ENCODE measurements around the gene LSM14A.
A peak's percentile ranks its signal among the peaks of the same experiment; 100 is the strongest.

Gene LSM14A

DNA sequence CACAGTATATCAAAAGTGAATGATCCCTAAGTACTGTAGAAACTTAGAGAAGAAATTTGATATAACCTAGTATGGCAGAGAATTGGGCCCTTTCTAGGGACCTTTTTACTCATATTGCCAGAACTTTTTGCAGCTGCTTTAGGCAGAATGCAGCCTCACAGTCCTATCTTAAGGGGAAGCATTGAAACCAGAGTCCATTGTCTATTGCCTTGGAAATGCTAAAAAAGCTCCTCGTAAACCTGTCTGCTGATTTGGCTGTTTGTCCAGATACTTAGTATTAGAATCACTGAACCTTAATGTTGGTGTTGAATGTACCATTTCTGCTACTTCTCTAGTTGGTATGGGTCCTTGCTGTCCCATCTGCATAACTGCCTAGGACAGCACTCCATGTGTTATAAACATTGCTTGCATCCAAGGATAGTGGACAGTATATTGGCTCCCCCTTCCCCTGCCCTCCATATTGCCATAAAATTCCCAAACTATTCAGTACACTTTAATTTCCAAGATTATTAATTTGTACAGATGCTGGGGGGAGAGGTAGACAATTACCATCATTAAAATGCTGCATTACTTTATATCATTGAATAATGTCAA lies 36.1 kb downstream of the LSM14A start (continued):
- TF ChIP-seq, protein P1, sequence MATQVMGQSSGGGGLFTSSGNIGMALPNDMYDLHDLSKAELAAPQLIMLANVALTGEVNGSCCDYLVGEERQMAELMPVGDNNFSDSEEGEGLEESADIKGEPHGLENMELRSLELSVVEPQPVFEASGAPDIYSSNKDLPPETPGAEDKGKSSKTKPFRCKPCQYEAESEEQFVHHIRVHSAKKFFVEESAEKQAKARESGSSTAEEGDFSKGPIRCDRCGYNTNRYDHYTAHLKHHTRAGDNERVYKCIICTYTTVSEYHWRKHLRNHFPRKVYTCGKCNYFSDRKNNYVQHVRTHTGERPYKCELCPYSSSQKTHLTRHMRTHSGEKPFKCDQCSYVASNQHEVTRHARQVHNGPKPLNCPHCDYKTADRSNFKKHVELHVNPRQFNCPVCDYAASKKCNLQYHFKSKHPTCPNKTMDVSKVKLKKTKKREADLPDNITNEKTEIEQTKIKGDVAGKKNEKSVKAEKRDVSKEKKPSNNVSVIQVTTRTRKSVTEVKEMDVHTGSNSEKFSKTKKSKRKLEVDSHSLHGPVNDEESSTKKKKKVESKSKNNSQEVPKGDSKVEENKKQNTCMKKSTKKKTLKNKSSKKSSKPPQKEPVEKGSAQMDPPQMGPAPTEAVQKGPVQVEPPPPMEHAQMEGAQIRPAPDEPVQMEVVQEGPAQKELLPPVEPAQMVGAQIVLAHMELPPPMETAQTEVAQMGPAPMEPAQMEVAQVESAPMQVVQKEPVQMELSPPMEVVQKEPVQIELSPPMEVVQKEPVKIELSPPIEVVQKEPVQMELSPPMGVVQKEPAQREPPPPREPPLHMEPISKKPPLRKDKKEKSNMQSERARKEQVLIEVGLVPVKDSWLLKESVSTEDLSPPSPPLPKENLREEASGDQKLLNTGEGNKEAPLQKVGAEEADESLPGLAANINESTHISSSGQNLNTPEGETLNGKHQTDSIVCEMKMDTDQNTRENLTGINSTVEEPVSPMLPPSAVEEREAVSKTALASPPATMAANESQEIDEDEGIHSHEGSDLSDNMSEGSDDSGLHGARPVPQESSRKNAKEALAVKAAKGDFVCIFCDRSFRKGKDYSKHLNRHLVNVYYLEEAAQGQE (tag by site-specific recombination; IDR thresholded peaks at IDR 0.05): no peak
- no peak for TF ChIP-seq ZNF140 (tag by site-specific recombination; IDR thresholded peaks at IDR 0.05)
- TF ChIP-seq, protein P2, sequence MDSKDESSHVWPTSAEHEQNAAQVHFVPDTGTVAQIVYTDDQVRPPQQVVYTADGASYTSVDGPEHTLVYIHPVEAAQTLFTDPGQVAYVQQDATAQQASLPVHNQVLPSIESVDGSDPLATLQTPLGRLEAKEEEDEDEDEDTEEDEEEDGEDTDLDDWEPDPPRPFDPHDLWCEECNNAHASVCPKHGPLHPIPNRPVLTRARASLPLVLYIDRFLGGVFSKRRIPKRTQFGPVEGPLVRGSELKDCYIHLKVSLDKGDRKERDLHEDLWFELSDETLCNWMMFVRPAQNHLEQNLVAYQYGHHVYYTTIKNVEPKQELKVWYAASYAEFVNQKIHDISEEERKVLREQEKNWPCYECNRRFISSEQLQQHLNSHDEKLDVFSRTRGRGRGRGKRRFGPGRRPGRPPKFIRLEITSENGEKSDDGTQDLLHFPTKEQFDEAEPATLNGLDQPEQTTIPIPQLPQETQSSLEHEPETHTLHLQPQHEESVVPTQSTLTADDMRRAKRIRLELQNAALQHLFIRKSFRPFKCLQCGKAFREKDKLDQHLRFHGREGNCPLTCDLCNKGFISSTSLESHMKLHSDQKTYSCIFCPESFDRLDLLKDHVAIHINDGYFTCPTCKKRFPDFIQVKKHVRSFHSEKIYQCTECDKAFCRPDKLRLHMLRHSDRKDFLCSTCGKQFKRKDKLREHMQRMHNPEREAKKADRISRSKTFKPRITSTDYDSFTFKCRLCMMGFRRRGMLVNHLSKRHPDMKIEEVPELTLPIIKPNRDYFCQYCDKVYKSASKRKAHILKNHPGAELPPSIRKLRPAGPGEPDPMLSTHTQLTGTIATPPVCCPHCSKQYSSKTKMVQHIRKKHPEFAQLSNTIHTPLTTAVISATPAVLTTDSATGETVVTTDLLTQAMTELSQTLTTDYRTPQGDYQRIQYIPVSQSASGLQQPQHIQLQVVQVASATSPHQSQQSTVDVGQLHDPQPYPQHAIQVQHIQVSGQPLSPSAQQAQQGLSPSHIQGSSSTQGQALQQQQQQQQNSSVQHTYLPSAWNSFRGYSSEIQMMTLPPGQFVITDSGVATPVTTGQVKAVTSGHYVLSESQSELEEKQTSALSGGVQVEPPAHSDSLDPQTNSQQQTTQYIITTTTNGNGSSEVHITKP (tag by site-specific recombination; IDR thresholded peaks at IDR 0.05): 0 out of 2 replicates have a peak, but pooled peaks have one; percentile 22
- TF ChIP-seq, protein P3, sequence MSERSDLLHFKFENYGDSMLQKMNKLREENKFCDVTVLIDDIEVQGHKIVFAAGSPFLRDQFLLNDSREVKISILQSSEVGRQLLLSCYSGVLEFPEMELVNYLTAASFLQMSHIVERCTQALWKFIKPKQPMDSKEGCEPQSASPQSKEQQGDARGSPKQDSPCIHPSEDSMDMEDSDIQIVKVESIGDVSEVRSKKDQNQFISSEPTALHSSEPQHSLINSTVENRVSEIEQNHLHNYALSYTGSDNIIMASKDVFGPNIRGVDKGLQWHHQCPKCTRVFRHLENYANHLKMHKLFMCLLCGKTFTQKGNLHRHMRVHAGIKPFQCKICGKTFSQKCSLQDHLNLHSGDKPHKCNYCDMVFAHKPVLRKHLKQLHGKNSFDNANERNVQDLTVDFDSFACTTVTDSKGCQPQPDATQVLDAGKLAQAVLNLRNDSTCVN (tag by site-specific recombination; optimal IDR thresholded peaks at IDR 0.05): no peak
- TF ChIP-seq ZNF530 (tag by site-specific recombination; IDR thresholded peaks at IDR 0.05; ENCODE audit: low read depth): no peak
- no peak for TF ChIP-seq ZNF558 (tag by site-specific recombination; IDR thresholded peaks at IDR 0.05)
- TF ChIP-seq, protein P4, sequence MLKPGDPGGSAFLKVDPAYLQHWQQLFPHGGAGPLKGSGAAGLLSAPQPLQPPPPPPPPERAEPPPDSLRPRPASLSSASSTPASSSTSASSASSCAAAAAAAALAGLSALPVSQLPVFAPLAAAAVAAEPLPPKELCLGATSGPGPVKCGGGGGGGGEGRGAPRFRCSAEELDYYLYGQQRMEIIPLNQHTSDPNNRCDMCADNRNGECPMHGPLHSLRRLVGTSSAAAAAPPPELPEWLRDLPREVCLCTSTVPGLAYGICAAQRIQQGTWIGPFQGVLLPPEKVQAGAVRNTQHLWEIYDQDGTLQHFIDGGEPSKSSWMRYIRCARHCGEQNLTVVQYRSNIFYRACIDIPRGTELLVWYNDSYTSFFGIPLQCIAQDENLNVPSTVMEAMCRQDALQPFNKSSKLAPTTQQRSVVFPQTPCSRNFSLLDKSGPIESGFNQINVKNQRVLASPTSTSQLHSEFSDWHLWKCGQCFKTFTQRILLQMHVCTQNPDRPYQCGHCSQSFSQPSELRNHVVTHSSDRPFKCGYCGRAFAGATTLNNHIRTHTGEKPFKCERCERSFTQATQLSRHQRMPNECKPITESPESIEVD (tag by site-specific recombination; IDR thresholded peaks at IDR 0.05): no peak
- TF ChIP-seq ZNF302 (tag by site-specific recombination; IDR thresholded peaks at IDR 0.05; ENCODE audit: low read depth): no peak
- peak; percentile 60; the same call in 1 of the 2 replicates for TF ChIP-seq ZBTB48 (tag by site-specific recombination; IDR thresholded peaks at IDR 0.05)
- TF ChIP-seq GLI2 (tag by site-specific recombination; IDR thresholded peaks at IDR 0.05; ENCODE audit: borderline replicate concordance, low read depth): no peak
- no peak for TF ChIP-seq ZSCAN23 (tag by site-specific recombination; IDR thresholded peaks at IDR 0.05)

DNA sequence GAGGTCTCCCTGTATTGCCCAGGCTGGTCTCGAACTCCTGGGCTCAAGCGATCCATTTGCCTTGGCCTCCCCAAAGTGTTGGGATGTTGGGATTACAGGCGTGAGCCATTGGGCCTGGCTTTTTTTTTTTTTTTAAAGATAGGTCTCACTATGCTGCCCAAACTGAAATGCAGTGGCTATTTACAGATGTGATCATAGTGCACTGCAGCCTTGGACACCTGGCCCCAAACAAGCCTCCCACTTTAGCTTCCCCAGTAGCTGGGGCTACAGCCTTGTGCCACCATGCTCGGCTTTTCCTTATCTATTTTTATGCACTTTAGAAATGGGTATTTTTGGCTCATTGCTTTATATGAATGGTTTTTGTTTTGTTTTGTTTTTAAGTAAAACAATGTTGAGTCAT lies 37.4 kb downstream of the LSM14A start:
- H3K36me3 ChIP-seq (ENCODE audit: control insufficient read depth in 2 of 2, insufficient read depth in 1 of 2, low read length in 2 of 2): peaks cover 71 to 96% of the 10 kb centered on the region in 2 experiments
- H3K4me1 ChIP-seq (ENCODE audit: control insufficient read depth, insufficient read depth, low read length): peaks cover 7% of the 10 kb centered on the region
- no peak for TF ChIP-seq YY2 (tag by site-specific recombination; IDR thresholded peaks at IDR 0.05)
- TF ChIP-seq ZNF660 (tag by site-specific recombination; IDR thresholded peaks at IDR 0.05): peak; percentile 85; the same call in 1 of the 2 replicates
- H3K27ac ChIP-seq (ENCODE audit: extremely low read depth, low read depth, low read length): peak overlapping the region; percentile 16; the same call in 1 of the 2 replicates
- H3K4me3 ChIP-seq (ENCODE audit: low read depth, low read length): no peak overlapping the region
- H3K9me3 ChIP-seq (ENCODE audit: control insufficient read depth, insufficient read depth, low read depth, low read length): no peaks in the 10 kb centered on the region
- ChIA-PET CTCF (interaction anchor here (0.5 to 2.3 kb wide), 11 partner anchors 8 to 415 kb away, joined by 3 to 15 read pairs (median 5); no protein-coding TSS in a partner anchor), POLR2A (interaction anchor here (0.6 to 1.5 kb wide), 4 partner anchors 31 to 103 kb away, joined by 3 read pairs; no protein-coding TSS in a partner anchor)
